NCI-H1105 (cell line): ENCODE results near the gene CCDC112.

Experiments
- DNase-seq: peaks from one replicate; lab custom pipeline; 2025; lab: John Stamatoyannopoulos, UW

Gene CCDC112

DNA sequence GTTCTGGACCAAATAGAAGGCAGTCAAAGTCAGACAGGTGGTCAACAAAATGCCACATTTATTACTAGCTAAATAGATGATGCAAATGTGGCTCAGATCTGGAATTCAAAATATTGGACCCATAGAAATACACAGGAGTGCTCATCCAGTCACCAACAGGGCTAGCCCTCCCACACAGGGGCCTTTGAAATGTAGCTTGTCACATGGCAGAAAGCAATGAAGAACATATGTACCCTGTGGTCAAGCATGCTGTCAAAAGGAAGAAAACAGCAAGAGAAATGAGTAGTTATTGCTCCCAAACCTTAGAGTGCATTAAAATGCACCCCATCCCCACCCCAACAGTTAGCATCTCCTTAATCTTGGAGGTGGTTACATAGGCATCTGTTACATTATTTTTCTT lies 20.9 kb upstream of the CCDC112 start:
- no peak for DNase-seq

DNA sequence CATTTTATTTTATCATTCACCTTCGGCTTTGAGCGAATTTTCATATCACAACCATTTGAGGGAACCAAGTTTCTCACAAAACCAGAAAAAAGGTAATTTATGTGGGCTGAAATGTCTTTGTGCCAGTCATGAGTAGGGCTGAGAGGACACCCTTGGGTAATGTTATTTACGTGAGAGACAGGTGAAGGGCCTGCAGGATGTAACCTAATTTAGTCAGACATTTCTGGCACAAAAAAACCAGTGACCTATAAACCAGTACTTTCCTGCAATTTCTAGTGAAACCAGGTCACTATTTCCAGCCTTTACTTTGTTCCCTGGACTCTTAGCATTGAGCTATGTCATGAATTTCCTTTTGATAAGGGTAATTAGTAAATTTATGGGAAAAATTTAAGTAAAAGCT lies 17.2 kb upstream of the CCDC112 start:
- DNase-seq = no peak

DNA sequence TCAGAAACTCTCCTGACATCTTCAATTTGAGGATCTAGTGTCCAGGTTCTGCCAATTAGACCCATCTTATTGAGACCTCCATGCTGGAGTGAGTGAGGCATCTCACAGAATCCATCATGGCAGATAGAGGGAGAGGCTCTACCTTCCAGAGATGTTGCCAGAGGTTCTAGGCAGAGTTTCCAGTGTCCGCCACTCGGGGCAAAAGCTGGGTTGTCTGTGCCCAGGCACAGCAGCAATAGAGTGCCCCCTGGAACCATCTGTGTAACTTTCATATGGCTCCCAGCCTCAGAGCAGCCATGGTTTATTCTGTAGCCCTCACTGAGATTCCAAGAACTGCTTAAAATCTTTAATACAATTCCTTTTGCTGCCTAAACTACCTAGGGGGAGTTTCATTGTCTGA lies 16.6 kb upstream of the CCDC112 start:
- DNase-seq = no peak

DNA sequence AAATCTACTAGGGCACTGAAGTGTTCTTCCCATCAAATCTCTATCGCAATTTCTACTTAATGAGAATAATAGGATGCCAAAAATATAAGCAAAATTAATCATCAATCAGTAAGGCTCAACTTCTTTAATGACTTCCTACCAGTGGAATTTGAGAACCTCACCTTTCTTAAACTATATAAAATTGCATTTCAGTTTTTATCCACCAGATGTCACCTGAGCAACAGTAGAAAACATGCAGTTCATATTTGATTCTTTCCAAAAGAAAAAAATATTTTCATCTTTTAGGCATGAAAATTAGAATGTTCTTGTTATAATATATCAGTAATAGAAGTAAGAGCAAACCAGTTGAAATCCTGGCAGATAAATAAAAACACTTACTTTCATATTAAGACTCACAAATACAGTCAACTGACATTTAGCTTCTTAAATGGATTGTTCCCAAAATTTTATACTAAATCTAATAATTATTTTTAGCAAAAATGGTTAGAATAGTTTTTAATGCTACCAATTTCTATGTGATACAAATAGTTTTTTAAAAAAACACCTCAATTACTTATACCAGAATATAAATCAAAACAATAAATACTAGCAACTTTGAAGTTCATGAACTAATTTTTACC lies 13.4 kb upstream of the CCDC112 start:
- no peak for DNase-seq

DNA sequence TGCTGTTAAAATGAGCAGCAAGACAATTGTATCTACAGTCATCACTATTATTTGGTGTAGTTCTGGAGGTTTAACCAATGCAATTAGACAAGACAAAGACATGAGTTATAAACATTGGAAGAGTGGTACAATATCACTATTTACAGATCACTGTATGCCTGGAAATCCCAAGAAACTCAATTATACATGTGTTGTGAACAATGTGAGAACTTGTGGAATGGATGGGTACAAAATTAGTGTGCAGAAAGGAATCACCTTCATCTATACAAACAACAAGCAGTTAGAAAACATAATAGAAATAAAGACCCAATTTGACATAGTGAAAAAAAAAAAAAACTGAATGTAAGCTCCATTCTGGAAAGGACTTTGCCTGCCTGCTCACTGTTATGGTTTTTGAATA lies 12.4 kb upstream of the CCDC112 start:
- DNase-seq = no peak

DNA sequence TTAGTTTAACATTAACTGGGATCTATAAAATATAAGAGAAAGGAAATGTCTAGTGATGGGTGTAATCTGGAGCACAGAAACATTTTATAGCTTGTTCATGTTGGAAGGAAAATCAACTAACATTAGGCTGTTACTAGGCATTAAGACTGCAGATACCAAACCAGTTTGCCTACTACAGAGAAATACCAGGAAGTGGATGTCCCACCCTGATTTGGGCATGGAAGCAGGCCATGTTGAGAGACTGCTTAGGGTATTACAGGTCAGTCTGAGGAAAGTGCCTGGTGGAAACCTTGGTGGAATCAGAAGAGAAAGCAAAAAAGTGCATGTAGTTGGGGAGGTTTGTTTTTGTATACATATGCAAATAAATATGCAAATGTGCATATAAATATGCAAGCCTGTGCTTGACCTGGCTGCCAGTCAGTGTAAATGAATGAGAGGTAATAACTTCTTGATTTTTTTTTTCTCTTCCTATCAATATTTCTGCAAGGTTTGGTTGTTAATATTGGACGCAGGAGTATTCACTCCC lies 9.6 kb upstream of the CCDC112 start:
- DNase-seq = no peak

DNA sequence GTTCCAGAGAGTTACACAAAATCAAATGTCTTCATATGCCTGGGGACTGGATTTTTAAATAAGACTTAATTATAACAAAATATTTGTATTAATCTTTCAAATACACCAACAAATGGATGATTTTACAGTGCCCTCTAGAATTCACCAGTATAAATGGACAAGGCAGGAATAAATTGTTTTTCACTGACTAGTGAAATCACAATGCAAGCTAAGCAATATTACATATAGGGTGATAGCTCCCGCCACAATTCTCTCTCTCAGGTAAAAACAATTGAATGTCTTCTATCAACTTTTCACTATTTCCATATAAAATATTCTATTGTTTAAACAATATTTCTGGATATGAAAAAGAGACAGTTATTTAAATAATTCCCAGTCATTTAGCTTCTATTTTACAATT lies 8.0 kb upstream of the CCDC112 start:
- DNase-seq = no peak

DNA sequence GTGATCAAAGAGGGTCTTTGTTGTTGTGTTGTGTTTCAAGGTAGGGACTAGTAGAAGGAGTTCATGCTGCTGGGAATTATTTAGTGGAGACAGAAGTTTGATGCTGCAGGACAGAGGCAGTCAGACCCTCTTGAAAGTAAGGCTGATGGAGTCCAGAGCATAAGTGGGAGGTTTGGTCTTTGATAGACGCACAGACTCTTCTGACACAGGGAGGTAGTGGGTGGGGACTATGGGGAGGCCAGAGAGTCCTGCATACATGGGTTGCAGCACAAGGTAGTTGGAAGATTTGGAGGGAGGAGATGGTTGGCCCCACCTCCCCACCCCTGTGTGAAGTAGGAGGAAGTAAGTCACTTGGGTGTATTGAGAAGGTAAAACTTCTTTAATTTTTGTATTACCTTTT lies 2.4 kb upstream of the CCDC112 start:
- DNase-seq = no peak

DNA sequence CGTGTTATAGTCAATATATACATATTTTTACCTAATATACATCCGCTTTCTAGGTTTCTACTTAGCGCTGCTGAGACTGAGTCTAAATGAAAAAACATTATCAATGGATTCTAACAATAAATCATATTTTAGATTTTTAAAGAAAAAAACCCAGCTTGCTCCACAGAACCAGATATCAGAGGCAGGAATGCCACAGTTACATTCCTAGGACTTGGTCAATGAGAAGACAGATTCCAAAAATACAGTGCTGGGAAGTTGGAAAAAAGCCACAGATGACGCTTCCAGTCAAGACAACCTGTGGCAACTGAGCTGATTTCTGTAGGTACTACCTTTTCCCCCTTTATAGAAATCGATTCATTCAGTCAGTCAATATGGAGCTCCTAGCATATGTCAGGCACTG lies 577 bp upstream of the CCDC112 start:
- DNase-seq = no peak

DNA sequence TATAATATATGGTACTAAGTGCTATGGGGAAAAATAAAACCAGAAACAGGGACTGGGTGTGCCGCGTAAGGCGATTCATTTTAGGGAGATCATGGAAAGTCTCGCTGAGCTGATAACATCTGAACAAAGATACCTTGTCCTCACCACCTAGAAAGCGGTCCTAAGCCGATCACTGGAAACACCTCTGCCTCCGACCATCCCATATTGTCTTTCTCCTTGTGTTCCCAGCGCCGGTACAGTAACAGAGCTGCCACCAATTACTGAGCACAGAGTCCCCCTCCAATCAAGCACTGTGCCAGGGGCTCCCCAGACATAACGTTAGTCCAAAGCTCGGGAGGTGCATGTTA lies 704 bp downstream of the CCDC112 start:
- no peak for DNase-seq

DNA sequence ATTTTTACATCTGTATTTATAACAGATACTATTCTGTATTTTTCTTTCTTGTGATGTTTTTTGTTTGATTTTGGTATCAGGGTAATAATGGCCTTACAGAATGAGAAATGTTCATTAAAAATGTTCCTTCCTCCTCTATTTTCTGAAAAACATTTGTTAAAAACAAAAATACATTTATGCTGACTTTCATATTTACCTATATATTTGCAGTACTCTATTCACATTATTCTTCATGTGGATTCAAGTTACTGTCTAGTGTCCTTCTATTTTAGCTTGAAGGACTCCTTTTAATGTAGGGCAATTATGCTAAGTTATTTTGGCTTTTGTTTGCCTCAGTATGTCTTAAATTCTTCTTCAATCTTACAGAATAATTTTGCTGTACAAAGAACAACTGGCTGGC lies 5.1 kb downstream of the CCDC112 start:
- no peak for DNase-seq

DNA sequence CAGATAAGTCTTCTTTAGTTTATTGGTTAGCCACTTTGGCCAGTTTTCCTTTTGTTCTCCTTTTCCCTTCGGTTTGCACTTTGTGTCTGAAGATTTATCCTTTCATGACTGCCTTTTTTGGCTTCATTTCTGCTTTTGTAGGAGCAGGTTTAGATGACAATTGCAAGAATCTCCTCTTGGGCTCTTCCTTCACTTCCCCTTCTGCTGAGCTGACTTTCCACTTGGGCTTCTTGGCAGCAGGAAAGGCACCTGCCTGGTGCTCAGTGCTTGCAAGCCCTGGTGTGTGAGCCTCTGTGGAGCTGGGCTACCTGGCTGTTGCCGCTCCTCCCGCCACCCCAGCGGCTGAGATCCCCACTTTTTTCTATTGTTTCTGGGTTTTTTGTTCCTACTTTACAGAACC lies 7.3 kb downstream of the CCDC112 start:
- DNase-seq = no peak

DNA sequence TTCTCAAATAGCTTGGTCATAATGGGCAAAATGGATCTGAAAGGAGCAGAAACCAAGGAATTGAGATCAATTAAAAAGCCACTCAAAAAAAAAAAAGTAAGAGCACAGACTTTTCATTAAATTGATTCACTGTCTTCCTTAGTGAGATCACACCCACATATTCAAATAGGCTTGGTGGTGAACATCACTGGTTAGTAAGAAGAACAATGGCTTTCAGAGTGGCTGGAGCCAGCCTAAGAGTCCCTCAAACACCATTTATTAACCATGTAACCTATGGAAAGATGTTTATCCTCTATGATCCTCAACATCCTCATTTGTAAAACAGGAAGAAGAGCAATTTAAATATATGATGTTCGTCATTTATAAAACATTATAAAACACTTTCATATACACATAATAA lies 12.4 kb downstream of the CCDC112 start:
- no peak for DNase-seq

DNA sequence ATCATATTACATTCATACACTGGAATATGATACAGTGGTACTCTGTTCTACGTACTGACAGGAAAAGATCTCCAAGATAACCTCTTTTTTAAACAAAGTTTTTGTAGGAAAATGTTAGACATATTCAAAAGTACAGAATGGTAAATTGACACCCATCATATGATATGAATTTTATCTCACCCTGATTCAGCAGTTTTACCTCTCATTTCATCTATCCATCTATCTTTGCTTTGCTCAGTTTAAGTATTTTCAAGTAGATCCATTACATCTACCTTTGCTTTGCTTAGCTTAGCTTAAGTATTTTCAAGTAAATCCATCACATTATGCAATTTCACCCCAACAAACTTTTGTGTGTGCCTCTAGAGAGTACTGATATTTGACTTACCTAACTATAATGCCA lies 14.3 kb downstream of the CCDC112 start:
- DNase-seq = no peak

DNA sequence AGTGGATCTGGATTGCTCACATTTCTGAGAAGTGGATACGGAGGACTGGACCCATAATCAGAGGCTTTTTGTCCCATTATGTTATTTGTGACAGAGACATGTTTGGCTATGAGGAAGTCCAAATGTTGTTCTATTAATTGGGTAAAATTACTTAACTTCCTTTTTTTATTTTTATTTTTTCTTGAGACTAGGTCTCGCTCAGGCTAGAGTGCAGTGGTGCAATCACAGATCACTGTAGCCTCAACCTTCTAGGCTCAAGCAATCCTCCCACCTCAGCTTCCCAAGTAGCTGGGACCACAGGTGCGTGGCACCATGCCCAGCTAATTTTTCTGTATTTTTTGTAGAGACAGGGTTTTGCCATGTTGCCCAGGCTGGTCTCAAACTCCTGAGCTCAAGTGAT lies 21.9 kb downstream of the CCDC112 start:
- no peak for DNase-seq

DNA sequence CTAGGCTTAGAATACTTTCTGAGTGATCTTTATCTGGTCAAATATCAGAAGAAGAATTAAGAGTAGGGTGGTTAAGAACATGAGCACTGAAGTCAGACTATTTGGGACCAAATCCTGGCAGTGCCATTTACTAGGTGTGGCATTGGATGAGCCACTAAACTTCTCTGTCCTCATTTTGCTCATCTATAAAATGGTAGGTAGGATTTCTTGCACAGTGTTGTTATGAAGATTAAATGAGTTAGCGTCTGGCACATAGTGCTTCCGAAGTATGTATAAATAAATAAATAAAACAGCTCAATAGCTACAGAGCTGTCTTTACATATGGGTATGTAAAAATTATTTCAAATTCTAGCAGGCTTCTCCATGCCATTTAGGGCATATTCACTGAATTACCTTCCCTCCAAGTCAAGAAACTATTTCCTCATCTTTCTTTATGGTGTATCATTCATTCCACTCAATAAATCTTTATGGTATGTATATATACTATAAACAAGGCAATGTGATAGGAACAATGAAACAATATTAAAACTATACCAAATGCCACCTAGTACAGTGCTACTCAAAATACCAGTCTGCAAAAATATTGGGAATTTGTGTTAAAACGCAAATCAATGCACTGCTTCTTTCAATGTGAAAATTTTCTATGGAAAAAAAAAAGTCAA lies 24.0 kb downstream of the CCDC112 start:
- no peak for DNase-seq

DNA sequence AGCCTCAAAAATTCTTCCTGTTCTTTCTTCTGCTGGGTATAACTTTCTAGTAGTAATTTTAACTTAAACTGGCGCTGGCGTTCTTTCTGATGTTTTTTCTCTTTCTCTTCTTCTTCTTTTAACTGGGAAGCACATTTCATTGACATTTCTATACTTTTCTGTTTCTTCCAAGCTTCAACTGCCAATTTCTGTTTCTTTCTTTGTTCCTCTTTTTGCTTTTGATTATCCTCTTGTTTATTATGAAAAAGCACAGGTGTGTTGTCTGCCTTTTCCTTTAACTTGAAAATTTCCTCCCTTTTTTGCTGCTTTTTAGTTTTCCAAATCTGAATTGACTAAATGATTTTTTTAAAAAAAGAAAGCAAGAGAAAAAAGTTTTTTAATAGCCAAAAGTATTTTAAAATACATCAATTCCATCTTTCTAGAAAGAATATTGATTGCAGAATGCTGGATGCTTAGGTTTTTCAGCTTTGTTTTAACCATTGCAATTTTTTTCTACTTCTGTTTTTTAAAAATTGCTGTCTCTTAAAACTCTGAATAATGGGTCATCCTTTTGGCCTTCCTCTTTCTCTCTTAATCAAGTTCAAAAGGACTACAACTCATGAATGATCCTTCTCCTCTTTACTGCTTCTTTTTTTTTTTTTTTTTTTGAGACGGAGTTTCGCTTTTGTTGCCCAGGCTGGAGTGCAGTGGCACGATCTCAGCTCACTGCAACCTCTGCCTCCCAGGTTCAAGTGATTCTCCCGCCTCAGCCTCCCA lies 25.0 kb downstream of the CCDC112 start:
- no peak for DNase-seq

DNA sequence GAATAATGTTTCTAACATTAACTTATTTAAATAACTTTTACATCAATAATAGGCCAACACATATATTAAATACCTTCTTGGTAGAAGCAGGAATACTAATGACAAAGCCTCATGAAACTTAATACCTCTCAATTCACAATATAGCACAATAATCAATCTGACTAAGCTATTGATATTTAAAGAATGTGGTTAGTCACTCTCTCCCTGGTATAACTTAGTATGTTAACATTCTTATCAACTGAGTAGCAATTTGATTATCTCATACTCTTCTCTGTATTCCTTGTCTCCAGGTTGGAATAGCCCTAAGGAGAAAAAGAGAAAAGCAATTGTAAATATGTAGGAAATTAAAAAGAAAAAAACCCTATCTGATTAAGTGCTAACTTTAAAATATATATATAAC lies 28.8 kb downstream of the CCDC112 start:
- no peak for DNase-seq

DNA sequence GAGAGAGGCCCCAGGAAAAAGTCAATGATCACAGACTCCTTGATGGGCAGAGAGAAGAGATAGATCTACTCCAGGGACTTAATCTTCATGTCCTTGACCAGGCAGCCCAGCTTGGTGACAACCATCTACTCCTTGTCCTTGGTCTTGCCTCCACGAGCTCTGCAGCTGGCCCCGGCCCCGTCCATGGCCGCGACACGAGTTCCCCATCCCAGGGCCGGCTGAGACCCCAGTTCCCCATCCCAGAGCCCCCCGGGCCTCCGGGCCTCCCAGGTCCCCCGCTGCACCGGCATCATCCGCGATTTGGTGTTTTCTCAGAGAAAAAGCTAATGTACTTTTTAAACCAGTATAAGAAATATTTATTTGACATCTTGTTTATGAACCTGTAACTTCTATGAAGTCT lies 31.2 kb downstream of the CCDC112 start:
- DNase-seq = no peak

DNA sequence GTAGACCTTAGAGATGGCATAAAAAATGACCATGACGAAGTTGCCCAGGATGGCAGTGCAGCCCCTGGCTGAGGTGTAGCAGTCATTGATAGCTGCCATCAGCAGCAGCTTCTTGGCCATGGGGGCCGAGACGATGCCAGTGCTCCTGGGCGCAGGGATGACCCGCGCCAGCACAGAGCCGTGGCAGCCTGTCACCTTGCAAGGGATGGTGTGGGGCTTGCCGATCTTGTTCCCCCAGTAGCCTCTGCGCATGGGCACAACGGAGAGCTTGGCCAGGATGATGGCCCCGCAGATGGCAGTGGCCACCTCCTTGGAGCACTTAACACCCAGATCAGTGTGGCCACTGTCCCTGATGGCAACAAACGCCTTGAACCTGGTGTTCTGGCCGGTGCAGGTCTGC lies 31.7 kb downstream of the CCDC112 start:
- DNase-seq = no peak

DNA sequence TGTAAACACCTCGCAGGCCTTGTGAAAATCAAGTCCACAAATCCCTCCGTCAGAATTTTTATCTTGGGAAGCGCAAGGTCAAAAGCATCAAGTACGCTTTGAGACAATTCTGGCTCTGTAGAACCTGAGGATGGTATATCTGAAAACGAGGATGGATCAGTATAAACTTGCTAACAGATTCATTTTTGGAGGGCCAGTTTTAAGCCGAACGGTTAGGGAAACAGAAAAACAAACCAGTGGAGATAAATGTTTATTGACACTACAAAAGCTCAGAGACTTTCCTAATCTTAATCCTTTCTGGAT lies 33.4 kb downstream of the CCDC112 start:
- no peak for DNase-seq

DNA sequence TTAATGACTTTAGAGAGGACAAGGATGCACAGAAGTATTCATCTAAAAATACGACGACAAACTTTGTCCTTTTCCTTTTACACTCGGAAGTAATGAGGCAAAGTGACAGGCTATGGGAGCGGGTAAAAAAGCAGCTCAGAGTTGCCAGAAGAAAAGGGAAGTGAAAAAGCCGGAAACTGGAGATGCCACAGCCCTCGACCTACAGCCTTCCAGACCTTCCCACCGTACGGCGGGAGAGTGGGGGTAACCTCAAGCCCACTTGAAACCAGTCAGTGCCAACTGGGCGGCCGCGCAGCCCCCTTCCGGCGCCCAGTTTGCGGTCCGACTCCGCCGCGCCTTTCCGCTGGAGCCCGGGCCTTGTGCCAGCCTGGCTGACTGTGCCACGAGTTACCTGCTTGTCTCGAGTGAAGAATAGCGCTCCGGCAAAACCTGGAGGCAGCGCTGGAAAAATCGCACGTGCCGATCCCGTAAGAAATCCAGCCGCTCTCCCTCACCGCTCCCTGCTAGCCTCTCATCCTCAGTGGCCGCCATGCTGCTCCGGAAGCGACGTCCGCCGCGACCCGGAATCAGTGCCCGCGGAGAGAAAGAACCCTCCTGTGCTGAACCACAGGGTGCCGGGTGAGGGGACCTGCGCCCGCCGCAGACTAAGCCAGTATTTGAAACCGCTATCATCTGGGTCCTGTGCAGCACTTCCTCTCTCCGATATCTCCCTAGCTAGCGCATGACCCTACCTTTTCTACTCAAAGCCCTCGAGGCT lies 34.0 kb downstream of the CCDC112 start, which contains the start of gene PGGT1B:
PGGT1B (minus strand) TSS at position 557 of the 757 bp plus-strand sequence; CDS start at position 531, 26 bp downstream.
- no peak for DNase-seq

DNA sequence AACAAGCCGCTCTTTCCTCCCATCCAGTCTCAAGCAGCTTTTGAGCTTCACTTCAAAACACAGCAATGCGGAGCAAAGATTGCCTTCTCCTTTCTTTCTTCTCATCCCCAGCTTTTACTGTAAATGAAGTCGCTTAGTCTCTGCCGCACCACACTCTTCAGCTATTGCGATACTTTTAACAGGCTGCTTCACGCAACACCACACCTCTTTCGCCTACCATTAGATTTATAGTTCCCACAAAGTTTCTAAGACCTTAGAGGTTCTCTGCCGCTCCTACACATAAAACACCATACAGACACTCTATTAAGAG lies 34.5 kb downstream of the CCDC112 start:
- DNase-seq = no peak
